SK-N-SH (cell line): ENCODE data around the gene RGL4. TPM values are rescaled to one million over a fixed set of nuclear protein-coding genes. Genes with fewer than 3 reads are reported as not detected.

Experiments
- CTCF ChIA-PET: fragments of 300-600, 350-600 bp; formaldehyde crosslinking; extraction: SDS; loops from one replicate; lab custom pipeline; 2021; lab: Yijun Ruan, JAX
- POLR2A ChIA-PET: fragments of 350-600 bp; sonication (Branson Sonifier 250); formaldehyde crosslinking; extraction: SDS; loops from one replicate; lab custom pipeline; 2020; ENCODE audit warnings: antibody characterized with exemption, inconsistent platforms; lab: Yijun Ruan, JAX
- DNase-seq: peaks from one replicate; pipeline ENCODE4 v3.0.0; 2012
- H2AFZ ChIP-seq: fragments of 200-600 bp; sonication (generic); 2 replicates; pipeline ENCODE4 v1.8.1; 2016; ENCODE audit warnings: antibody characterized with exemption, mild to moderate bottlenecking, low read depth
- H3F3A ChIP-seq: fragments of 200-600 bp; sonication (generic); replicated peaks from 2 replicates; pipeline ENCODE3; 2016; ENCODE audit warnings: antibody characterized with exemption, mild to moderate bottlenecking; ENCODE audit not compliant: insufficient read depth
- H3K27ac ChIP-seq, 2 experiments: fragments of 200-500 bp in 1 of 2; fragments of 200-600 bp in 1 of 2; sonication (Bioruptor generic) in 1 of 2; sonication (generic), shearing (Covaris generic) in 1 of 2; 2 replicates each; pipeline versions ENCODE4 v1.5.1 to v1.6.1; 2014 to 2016; ENCODE audit warnings: low read depth in 2 of 2, inconsistent platforms in 1 of 2, low read length in 1 of 2, mild to moderate bottlenecking in 1 of 2, mixed read lengths in 1 of 2
- H3K27me3 ChIP-seq: fragments of 200-600 bp; sonication (generic), shearing (Covaris generic); 2 replicates; pipeline ENCODE4 v1.6.1; 2016; ENCODE audit warnings: mixed run types; ENCODE audit not compliant: insufficient read depth
- H3K36me3 ChIP-seq, 2 experiments: fragments of 200-500 bp in 1 of 2; fragments of 200-600 bp in 1 of 2; sonication (Bioruptor generic) in 1 of 2; sonication (generic) in 1 of 2; replicated peaks in 1 of 2; 2 replicates each; pipeline versions ENCODE3 to v1.5.1; 2014 to 2016; ENCODE audit warnings: low read length in 1 of 2, mild to moderate bottlenecking in 1 of 2; ENCODE audit not compliant: insufficient read depth in 2 of 2, control insufficient read depth in 1 of 2
- H3K4me1 ChIP-seq, 2 experiments: fragments of 200-500 bp in 1 of 2; fragments of 200-600 bp in 1 of 2; sonication (Bioruptor generic) in 1 of 2; sonication (generic), shearing (Covaris generic) in 1 of 2; 2 replicates each; pipeline versions ENCODE4 v1.5.1 to v1.6.1; 2014 to 2016; ENCODE audit warnings: low read depth in 1 of 2, low read length in 1 of 2, mixed run types in 1 of 2; ENCODE audit not compliant: insufficient read depth in 2 of 2, control insufficient read depth in 1 of 2
- H3K4me2 ChIP-seq: fragments of 200-600 bp; sonication (generic), shearing (Covaris generic); 2 replicates; pipeline ENCODE4 v1.6.1; 2017; ENCODE audit warnings: mixed run types
- H3K4me3 ChIP-seq, 2 experiments: fragments of 200-500 bp in 1 of 2; fragments of 200-600 bp in 1 of 2; sonication (Bioruptor generic) in 1 of 2; sonication (generic), shearing (Covaris generic) in 1 of 2; 2 replicates each; pipeline versions ENCODE4 v1.5.1 to v1.8.1; 2014 to 2016; ENCODE audit warnings: low read depth in 2 of 2, inconsistent platforms in 1 of 2, low read length in 1 of 2, mild to moderate bottlenecking in 1 of 2, mixed read lengths in 1 of 2, moderate library complexity in 1 of 2
- H3K79me2 ChIP-seq: fragments of 200-600 bp; sonication (generic); 2 replicates; pipeline ENCODE4 v1.8.1; 2017; ENCODE audit warnings: mild to moderate bottlenecking; ENCODE audit not compliant: insufficient read depth
- H3K9ac ChIP-seq: fragments of 200-600 bp; sonication (generic); 2 replicates; pipeline ENCODE4 v1.6.1; 2017; ENCODE audit warnings: mixed run types
- H3K9me2 ChIP-seq: fragments of 200-600 bp; sonication (generic); 2 replicates; pipeline ENCODE4 v1.6.1; 2017; ENCODE audit warnings: mixed run types
- H3K9me3 ChIP-seq: fragments of 200-600 bp; sonication (generic); 2 replicates; pipeline ENCODE4 v1.6.1; 2017; ENCODE audit warnings: mixed run types, mild to moderate bottlenecking, moderate library complexity
- H4K20me1 ChIP-seq: fragments of 200-600 bp; sonication (generic); 2 replicates; pipeline ENCODE4 v1.6.1; 2017; ENCODE audit warnings: mild to moderate bottlenecking, mixed run types; ENCODE audit not compliant: insufficient read depth
- CHD2 ChIP-seq: fragments of 150-350 bp; IDR thresholded peaks from 2 replicates; pipeline ENCODE4 v1.6.1; 2018; ENCODE audit warnings: low read length; ENCODE audit not compliant: partially characterized antibody
- ELF1 ChIP-seq: IDR thresholded peaks from 2 replicates; pipeline ENCODE4 v1.4.0; 2012
- EZH2phosphoT487 ChIP-seq: fragments of 200-600 bp; sonication (generic); IDR thresholded peaks from 2 replicates; pipeline ENCODE4 v1.6.1; 2017; ENCODE audit warnings: low read depth, mixed run types, mild to moderate bottlenecking, antibody characterized with exemption, moderate library complexity, borderline replicate concordance
- FOXJ3 ChIP-seq: sonication (generic); formaldehyde crosslinking; IDR thresholded peaks from 2 replicates; pipeline ENCODE4 v1.5.1; 2020; ENCODE audit warnings: mild to moderate bottlenecking, missing genetic modification reagents
- GATA2 ChIP-seq: sonication (generic); formaldehyde crosslinking; IDR thresholded peaks from 2 replicates; pipeline ENCODE4 v1.5.0; 2020; ENCODE audit warnings: mild to moderate bottlenecking, missing genetic modification reagents
- MXI1 ChIP-seq: IDR thresholded peaks from 2 replicates; pipeline ENCODE4 v1.6.1; 2012; ENCODE audit warnings: mild to moderate bottlenecking, low read depth, low read length, improper control_type of control experiment
- POLR2AphosphoS5 ChIP-seq: IDR thresholded peaks from 2 replicates; pipeline ENCODE4 v1.6.1; 2012; ENCODE audit warnings: low read depth, low read length
- RXRA ChIP-seq: IDR thresholded peaks from 2 replicates; pipeline ENCODE4 v1.4.0; 2012; ENCODE audit warnings: low read depth, mild to moderate bottlenecking, borderline replicate concordance
- SMC3 ChIP-seq: IDR thresholded peaks from 2 replicates; pipeline ENCODE4 v1.6.1; 2012; ENCODE audit warnings: low read depth, low read length, improper control_type of control experiment
- TAF1 ChIP-seq: IDR thresholded peaks from 2 replicates; pipeline ENCODE4 v1.6.1; 2012; ENCODE audit warnings: low read depth, mild to moderate bottlenecking, low read length, moderate library complexity, borderline replicate concordance
- YY1 ChIP-seq: IDR thresholded peaks from 2 replicates; pipeline ENCODE4 v1.4.0; 2012; ENCODE audit warnings: low read depth, mild to moderate bottlenecking
- WGBS: methylation state at CpG from one replicate; pipeline ENCODE4 v1.1.6; 2017; ENCODE audit warnings: low lambda C conversion rate; 5-methylcytosine and 5-hydroxymethylcytosine counted together
- polyA plus RNA-seq, 3 experiments: library from polyadenylated mRNA; depleted of rRNA; stranded (reverse); fragments of >200 nt; gene quantifications; 2 replicates each; pipeline ENCODE4 v1.2.3, GENCODE V29; 2012
- TF ChIP-seq, protein P1 (sequence below): IDR thresholded peaks from 2 replicates; pipeline ENCODE4 v1.4.0; 2012; ENCODE audit warnings: low read depth
- TF ChIP-seq, protein P2 (sequence below): fragments of 150-350 bp; IDR thresholded peaks from 2 replicates; pipeline ENCODE4 v1.6.1; 2016; ENCODE audit warnings: mild to moderate bottlenecking, low read depth, low read length
- TF ChIP-seq, protein P3 (sequence below): IDR thresholded peaks from 2 replicates; pipeline ENCODE4 v1.4.0; 2012; ENCODE audit warnings: low read depth, borderline replicate concordance
- TF ChIP-seq, protein P4 (sequence below): IDR thresholded peaks from 2 replicates; pipeline ENCODE4; 2012

RGL4 gene
- polyA plus RNA-seq, 1 of the 3 experiments (the other 2 are of a cell fraction) = not detected

DNA sequence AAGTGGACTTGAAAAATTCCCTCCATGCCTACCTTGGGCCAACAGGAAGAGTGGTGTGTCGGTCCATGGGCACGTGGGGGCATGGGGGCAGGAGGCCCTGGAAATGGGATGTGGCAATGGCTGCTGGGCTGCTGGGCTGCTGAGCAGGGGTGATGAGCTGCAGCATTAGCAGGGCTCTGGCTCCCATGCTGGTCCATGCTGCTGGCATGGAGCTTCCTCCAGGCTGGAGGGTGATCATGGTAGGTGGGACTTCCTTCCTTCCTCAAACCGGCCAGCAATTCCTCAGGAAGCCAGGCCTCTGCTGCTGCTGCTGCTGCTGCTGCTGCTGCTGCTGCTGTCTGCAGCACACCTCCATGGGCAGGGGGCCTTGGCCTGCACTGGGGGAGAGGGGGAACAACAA, 4.3 kb downstream of the RGL4 start:
- Histone ChIP-seq H4K20me1 (no peaks in the 10 kb centered on the region), H3K9me2 (no peaks in the 10 kb centered on the region), H3F3A (no peaks in the 10 kb centered on the region), H2AFZ (no peak overlapping the region), H3K27me3 (no peaks in the 10 kb centered on the region), H3K4me3 (no peak overlapping the region), H3K4me1 (no peaks in the 10 kb centered on the region), H3K9me3 (no peaks in the 10 kb centered on the region), H3K36me3 (peaks cover 16 to 37% of the 10 kb centered on the region in 2 experiments), H3K4me2 (no peak overlapping the region), H3K27ac (no peak overlapping the region), H3K79me2 (no peaks in the 10 kb centered on the region), H3K9ac (no peak overlapping the region)
- 100% methylated on average over 2 of the region's 3 CpGs for WGBS
- CTCF ChIA-PET = interaction anchor here (0.6 kb wide), 1 partner anchor 16 kb away, joined by 3 read pairs; no protein-coding TSS in a partner anchor
- POLR2A ChIA-PET = interaction anchor here (1.0 kb wide), 1 partner anchor 11 kb away, joined by 3 read pairs; no protein-coding TSS in a partner anchor
- DNase-seq = no peak
- TF ChIP-seq SMC3 (no peak), FOXJ3 (no peak), MXI1 (no peak), CHD2 (no peak), TAF1 (no peak), ELF1 (no peak), GATA2 (CRISPR knock-in tag) (no peak), EZH2phosphoT487 (no peak), POLR2AphosphoS5 (no peak), RXRA (no peak), YY1 (no peak)
- TF ChIP-seq, protein P1, sequence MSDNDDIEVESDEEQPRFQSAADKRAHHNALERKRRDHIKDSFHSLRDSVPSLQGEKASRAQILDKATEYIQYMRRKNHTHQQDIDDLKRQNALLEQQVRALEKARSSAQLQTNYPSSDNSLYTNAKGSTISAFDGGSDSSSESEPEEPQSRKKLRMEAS = no peak
- TF ChIP-seq, protein P2, sequence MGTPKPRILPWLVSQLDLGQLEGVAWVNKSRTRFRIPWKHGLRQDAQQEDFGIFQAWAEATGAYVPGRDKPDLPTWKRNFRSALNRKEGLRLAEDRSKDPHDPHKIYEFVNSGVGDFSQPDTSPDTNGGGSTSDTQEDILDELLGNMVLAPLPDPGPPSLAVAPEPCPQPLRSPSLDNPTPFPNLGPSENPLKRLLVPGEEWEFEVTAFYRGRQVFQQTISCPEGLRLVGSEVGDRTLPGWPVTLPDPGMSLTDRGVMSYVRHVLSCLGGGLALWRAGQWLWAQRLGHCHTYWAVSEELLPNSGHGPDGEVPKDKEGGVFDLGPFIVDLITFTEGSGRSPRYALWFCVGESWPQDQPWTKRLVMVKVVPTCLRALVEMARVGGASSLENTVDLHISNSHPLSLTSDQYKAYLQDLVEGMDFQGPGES = no peak
- TF ChIP-seq, protein P3, sequence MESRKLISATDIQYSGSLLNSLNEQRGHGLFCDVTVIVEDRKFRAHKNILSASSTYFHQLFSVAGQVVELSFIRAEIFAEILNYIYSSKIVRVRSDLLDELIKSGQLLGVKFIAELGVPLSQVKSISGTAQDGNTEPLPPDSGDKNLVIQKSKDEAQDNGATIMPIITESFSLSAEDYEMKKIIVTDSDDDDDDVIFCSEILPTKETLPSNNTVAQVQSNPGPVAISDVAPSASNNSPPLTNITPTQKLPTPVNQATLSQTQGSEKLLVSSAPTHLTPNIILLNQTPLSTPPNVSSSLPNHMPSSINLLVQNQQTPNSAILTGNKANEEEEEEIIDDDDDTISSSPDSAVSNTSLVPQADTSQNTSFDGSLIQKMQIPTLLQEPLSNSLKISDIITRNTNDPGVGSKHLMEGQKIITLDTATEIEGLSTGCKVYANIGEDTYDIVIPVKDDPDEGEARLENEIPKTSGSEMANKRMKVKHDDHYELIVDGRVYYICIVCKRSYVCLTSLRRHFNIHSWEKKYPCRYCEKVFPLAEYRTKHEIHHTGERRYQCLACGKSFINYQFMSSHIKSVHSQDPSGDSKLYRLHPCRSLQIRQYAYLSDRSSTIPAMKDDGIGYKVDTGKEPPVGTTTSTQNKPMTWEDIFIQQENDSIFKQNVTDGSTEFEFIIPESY = no peak
- TF ChIP-seq, protein P4, sequence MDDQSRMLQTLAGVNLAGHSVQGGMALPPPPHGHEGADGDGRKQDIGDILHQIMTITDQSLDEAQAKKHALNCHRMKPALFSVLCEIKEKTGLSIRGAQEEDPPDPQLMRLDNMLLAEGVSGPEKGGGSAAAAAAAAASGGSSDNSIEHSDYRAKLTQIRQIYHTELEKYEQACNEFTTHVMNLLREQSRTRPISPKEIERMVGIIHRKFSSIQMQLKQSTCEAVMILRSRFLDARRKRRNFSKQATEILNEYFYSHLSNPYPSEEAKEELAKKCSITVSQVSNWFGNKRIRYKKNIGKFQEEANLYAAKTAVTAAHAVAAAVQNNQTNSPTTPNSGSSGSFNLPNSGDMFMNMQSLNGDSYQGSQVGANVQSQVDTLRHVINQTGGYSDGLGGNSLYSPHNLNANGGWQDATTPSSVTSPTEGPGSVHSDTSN = no peak
